Stimulated activated naive CD8-positive, alpha-beta T cell treated with anti-CD3 and anti-CD28 coated beads, Interleukin-15, Interleukin-2, amounts not matched to agents 100 ng/mL and 50 ng/mL, for 24 hours (primary cell): ENCODE data around the gene CHRNA1.

ENCODE experiments used
- H3K27ac Mint-ChIP-seq: one replicate; pipeline ENCODE4 v1.8.0; 2021; ENCODE audit warnings: mild to moderate bottlenecking, mixed read lengths
- H3K27me3 Mint-ChIP-seq: one replicate; pipeline ENCODE4 v1.8.0; 2021; ENCODE audit warnings: mixed read lengths
- H3K36me3 Mint-ChIP-seq: one replicate; pipeline ENCODE4 v1.8.0; 2021; ENCODE audit warnings: low read depth, mixed read lengths
- H3K4me1 Mint-ChIP-seq: one replicate; pipeline ENCODE4 v1.8.0; 2021; ENCODE audit warnings: low read depth, mixed read lengths
- H3K4me3 Mint-ChIP-seq: one replicate; pipeline ENCODE4 v1.8.0; 2021; ENCODE audit warnings: mild to moderate bottlenecking, mixed read lengths
- H3K9me3 Mint-ChIP-seq: one replicate; pipeline ENCODE4 v1.8.0; 2021; ENCODE audit warnings: mixed read lengths

Gene CHRNA1

GRCh38 chr2:174776675-174777074, 12.4 kb upstream of the CHRNA1 start:
- Mint-ChIP-seq H3K4me1 (peaks cover 64% of the 10 kb centered on the region), H3K27me3 (no peaks in the 10 kb centered on the region), H3K27ac (no peak overlapping the region)

GRCh38 chr2:174776223-174776622, 12.0 kb upstream of the CHRNA1 start:
- H3K4me3 Mint-ChIP-seq = no peak overlapping the region
- no peaks in the 10 kb centered on the region for H3K36me3 Mint-ChIP-seq
- peaks cover 64% of the 10 kb centered on the region for H3K4me1 Mint-ChIP-seq
- H3K27ac Mint-ChIP-seq = no peak overlapping the region
- no peaks in the 10 kb centered on the region for H3K9me3 Mint-ChIP-seq
- H3K27me3 Mint-ChIP-seq = no peaks in the 10 kb centered on the region

More at GRCh38 chr2:174776675-174777074, 12.4 kb upstream of the CHRNA1 start:
- H3K9me3 Mint-ChIP-seq = no peaks in the 10 kb centered on the region
- no peaks in the 10 kb centered on the region for H3K36me3 Mint-ChIP-seq
- no peak overlapping the region for H3K4me3 Mint-ChIP-seq

GRCh38 chr2:174775571-174775980, 11.3 kb upstream of the CHRNA1 start:
- H3K4me3 Mint-ChIP-seq = no peak overlapping the region
- H3K36me3 Mint-ChIP-seq = no peaks in the 10 kb centered on the region
- H3K4me1 Mint-ChIP-seq = peaks cover 62% of the 10 kb centered on the region
- no peak overlapping the region for H3K27ac Mint-ChIP-seq
- H3K9me3 Mint-ChIP-seq = no peaks in the 10 kb centered on the region
- H3K27me3 Mint-ChIP-seq = no peaks in the 10 kb centered on the region

- Mint-ChIP-seq H3K27ac (no peak overlapping the region), H3K27me3 (no peaks in the 10 kb centered on the region), H3K4me1 (peaks cover 55% of the 10 kb centered on the region), H3K36me3 (no peaks in the 10 kb centered on the region), H3K4me3 (no peak overlapping the region), H3K9me3 (no peaks in the 10 kb centered on the region)
Observed at GRCh38 chr2:174774886-174775285, 10.6 kb upstream of the CHRNA1 start.

- Mint-ChIP-seq H3K27me3 (no peaks in the 10 kb centered on the region), H3K9me3 (no peaks in the 10 kb centered on the region), H3K4me3 (no peak overlapping the region), H3K36me3 (no peaks in the 10 kb centered on the region), H3K4me1 (peaks cover 38% of the 10 kb centered on the region), H3K27ac (no peak overlapping the region)
Observed at GRCh38 chr2:174773215-174773614, 8.9 kb upstream of the CHRNA1 start.

DNA sequence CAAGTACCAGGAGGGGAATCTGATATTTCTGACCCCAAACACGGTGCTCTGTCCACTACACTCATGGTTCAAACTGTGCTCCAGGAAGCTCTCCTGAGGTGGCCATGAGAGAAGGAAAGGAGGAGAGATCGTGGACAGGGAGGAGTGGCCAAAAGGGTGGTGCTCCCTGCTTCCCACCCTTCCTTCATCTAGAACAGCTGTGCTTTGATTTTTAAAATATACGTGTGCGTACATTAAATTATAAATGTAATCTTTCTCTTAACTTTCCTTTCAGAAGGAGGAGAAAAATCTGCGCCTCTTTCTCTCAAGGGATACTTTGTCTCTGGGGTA, 8.2 kb upstream of the CHRNA1 start:
- no peak overlapping the region for H3K27ac Mint-ChIP-seq
- no peak overlapping the region for H3K4me3 Mint-ChIP-seq
- no peaks in the 10 kb centered on the region for H3K27me3 Mint-ChIP-seq
- H3K9me3 Mint-ChIP-seq = no peaks in the 10 kb centered on the region
- peaks cover 30% of the 10 kb centered on the region for H3K4me1 Mint-ChIP-seq
- no peaks in the 10 kb centered on the region for H3K36me3 Mint-ChIP-seq

DNA sequence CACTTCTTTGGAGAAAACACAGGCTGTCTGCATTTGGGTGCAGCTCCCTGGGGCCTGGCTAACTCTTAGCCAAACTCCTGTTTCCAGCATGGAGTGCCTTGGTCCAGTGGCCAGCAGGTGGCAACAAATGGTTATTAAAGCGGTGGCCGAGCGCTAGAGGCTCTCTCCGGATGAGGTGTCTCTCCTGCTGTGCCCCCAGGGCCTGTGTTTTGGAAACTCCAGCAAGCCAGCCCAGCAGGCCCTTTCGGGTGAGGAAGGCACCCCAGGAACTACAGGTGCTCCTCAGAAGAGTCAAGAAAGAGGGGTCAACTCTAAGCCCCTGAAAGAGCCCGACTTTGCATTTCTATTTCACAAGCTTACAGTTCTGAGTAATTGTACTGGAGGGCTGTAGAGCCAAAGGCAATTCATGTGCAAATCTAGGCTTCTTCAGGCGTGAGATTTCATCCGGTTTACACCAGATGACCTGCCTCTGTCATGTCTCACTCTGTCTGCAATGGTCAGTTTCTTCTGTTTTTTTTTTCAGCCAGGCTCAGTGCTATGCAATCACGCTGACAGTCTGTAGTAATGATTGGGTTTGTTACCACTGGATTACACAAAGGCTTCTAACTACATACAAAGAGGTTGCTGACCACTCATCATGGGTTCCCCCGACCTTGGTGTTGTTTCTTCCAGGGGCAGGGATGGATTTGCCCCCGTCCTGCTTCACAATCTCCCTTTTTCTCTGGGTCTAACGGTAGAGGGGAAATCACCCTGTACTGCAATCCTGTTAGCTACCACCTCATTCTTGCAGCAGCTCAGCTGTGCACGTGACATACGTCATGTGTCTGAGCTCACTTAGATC, 7.6 kb upstream of the CHRNA1 start:
- Mint-ChIP-seq H3K4me3 (no peak overlapping the region), H3K36me3 (no peaks in the 10 kb centered on the region), H3K27ac (no peak overlapping the region), H3K4me1 (peaks cover 25% of the 10 kb centered on the region), H3K9me3 (no peaks in the 10 kb centered on the region), H3K27me3 (no peaks in the 10 kb centered on the region)

DNA sequence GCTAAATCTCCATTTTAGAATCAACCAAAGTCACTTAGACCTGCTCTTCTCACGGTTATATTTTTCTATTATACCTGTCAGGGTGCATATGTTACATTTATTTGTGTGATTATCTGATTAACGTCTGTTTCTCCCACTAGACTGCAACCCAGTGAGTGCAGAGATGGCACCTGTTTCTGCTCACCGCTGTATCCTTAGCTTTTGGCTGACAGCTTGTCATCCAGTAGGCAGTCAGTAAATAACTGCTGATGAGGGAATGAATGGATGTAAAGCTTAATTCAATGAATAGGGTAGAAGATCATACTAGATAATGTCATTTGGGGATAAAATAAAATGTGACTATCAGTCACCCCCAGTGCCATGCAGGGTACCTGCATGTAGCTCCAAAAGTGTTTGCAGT, 6.9 kb upstream of the CHRNA1 start:
- peaks cover 18% of the 10 kb centered on the region for H3K4me1 Mint-ChIP-seq
- H3K4me3 Mint-ChIP-seq = no peak overlapping the region
- H3K36me3 Mint-ChIP-seq = no peaks in the 10 kb centered on the region
- H3K27me3 Mint-ChIP-seq = no peaks in the 10 kb centered on the region
- no peak overlapping the region for H3K27ac Mint-ChIP-seq
- H3K9me3 Mint-ChIP-seq = no peaks in the 10 kb centered on the region

GRCh38 chr2:174768557-174768956, 4.3 kb upstream of the CHRNA1 start:
- Mint-ChIP-seq H3K4me3 (no peak overlapping the region), H3K36me3 (no peaks in the 10 kb centered on the region), H3K27me3 (no peaks in the 10 kb centered on the region), H3K9me3 (no peaks in the 10 kb centered on the region), H3K27ac (no peak overlapping the region), H3K4me1 (peaks cover 6% of the 10 kb centered on the region)

DNA sequence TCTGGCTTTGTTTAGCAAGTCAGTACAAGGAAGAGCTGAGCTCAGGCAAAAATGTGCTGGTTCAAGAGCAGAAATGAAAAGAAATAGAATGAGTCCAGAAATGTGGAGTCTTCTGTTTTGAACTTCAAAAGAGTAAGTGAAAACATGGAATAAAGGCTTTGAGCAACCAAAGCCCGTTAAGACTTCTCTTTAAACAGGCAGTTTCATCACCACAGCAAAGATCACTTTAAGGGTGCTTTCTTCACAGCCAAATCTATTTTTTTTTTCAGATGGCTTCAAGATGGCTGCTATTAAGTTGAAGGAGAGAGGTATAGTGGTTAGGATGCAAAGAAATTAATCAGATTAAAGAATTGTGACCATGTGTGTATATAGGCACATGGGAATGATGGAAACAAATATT, 2.0 kb upstream of the CHRNA1 start:
- H3K4me3 Mint-ChIP-seq = no peak overlapping the region
- peaks cover 4% of the 10 kb centered on the region for H3K4me1 Mint-ChIP-seq
- no peaks in the 10 kb centered on the region for H3K27me3 Mint-ChIP-seq
- H3K36me3 Mint-ChIP-seq = no peaks in the 10 kb centered on the region
- H3K27ac Mint-ChIP-seq = no peak overlapping the region
- no peaks in the 10 kb centered on the region for H3K9me3 Mint-ChIP-seq

DNA sequence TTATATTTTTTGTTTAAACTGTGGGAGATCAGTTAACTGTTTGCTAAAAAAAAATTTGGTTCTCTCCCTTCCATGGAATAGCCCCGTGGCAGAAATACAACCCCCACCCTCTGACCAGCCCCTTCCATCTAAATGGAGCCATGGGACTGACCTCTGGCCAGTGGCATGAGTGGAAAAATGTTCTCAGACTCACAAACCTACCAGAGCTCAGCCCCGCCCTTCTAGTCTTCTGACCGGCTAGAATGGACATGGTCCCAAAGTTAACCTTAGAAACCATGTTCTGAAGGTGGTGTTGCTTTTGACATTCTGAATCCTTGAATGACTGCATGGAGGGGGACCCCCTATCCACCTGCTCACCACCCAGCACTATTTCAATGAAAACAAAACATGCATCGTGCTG, 1.3 kb upstream of the CHRNA1 start:
- no peak overlapping the region for H3K4me3 Mint-ChIP-seq
- H3K36me3 Mint-ChIP-seq = no peaks in the 10 kb centered on the region
- H3K27me3 Mint-ChIP-seq = no peaks in the 10 kb centered on the region
- no peaks in the 10 kb centered on the region for H3K9me3 Mint-ChIP-seq
- H3K27ac Mint-ChIP-seq = no peak overlapping the region
- peaks cover 4% of the 10 kb centered on the region for H3K4me1 Mint-ChIP-seq

- peaks cover 3% of the 10 kb centered on the region for H3K27me3 Mint-ChIP-seq
- no peaks in the 10 kb centered on the region for H3K36me3 Mint-ChIP-seq
- H3K4me1 Mint-ChIP-seq = peaks cover 4% of the 10 kb centered on the region
- H3K27ac Mint-ChIP-seq = no peak overlapping the region
- no peaks in the 10 kb centered on the region for H3K9me3 Mint-ChIP-seq
- no peak overlapping the region for H3K4me3 Mint-ChIP-seq
Observed at GRCh38 chr2:174763780-174764179, 492 bp downstream of the CHRNA1 start.

- no peaks in the 10 kb centered on the region for H3K36me3 Mint-ChIP-seq
- no peak overlapping the region for H3K4me3 Mint-ChIP-seq
- no peak overlapping the region for H3K27ac Mint-ChIP-seq
- H3K9me3 Mint-ChIP-seq = no peaks in the 10 kb centered on the region
- H3K27me3 Mint-ChIP-seq = peaks cover 7% of the 10 kb centered on the region
- peaks cover 4% of the 10 kb centered on the region for H3K4me1 Mint-ChIP-seq
Observed at GRCh38 chr2:174762464-174762863, 1.8 kb downstream of the CHRNA1 start.

DNA sequence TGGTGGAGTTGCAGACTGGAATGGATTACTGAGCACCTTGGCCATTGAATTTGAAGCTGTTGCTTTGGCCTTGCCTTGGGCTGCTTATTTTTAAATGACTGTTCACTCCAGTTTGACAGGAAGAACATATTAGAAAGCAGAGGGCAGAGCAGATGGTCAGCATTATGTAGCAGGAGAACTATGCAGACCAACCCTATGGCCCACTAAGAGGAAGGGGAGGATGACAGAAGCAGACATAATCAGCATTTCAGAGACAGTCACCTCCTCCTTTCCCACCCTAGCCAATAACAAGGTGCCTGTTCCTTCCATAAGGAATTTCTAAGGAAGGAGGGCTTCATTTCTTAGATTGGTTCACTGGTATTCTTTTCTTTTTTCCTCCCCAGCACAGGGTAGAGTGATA, 2.4 kb downstream of the CHRNA1 start:
- Mint-ChIP-seq H3K27ac (no peak overlapping the region), H3K36me3 (no peaks in the 10 kb centered on the region), H3K27me3 (peaks cover 7% of the 10 kb centered on the region), H3K9me3 (no peaks in the 10 kb centered on the region), H3K4me1 (peaks cover 4% of the 10 kb centered on the region), H3K4me3 (no peak overlapping the region)

- no peaks in the 10 kb centered on the region for H3K36me3 Mint-ChIP-seq
- H3K27me3 Mint-ChIP-seq = peaks cover 7% of the 10 kb centered on the region
- H3K4me1 Mint-ChIP-seq = peaks cover 4% of the 10 kb centered on the region
- H3K4me3 Mint-ChIP-seq = no peak overlapping the region
- H3K27ac Mint-ChIP-seq = no peak overlapping the region
- H3K9me3 Mint-ChIP-seq = no peaks in the 10 kb centered on the region
Observed at GRCh38 chr2:174760845-174761473, 3.3 kb downstream of the CHRNA1 start.
